GM19452 (cell line): ENCODE results near the gene SNX24.
A peak's percentile ranks its signal among the peaks of the same experiment; 100 is the strongest.
"Not testable (repeated sequence)": the region's sequence is repeated elsewhere in the genome, so short reads cannot be mapped to it uniquely, and the experiment has no call there.

Experiments used
- ATAC-seq: cut with Tn5 transposase; IDR thresholded peaks from one replicate; pipeline ENCODE4 v1.9.1; 2021; ENCODE audit not compliant: unreplicated experiment

Gene SNX24, protein sequence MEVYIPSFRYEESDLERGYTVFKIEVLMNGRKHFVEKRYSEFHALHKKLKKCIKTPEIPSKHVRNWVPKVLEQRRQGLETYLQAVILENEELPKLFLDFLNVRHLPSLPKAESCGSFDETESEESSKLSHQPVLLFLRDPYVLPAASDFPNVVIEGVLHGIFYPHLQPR

DNA sequence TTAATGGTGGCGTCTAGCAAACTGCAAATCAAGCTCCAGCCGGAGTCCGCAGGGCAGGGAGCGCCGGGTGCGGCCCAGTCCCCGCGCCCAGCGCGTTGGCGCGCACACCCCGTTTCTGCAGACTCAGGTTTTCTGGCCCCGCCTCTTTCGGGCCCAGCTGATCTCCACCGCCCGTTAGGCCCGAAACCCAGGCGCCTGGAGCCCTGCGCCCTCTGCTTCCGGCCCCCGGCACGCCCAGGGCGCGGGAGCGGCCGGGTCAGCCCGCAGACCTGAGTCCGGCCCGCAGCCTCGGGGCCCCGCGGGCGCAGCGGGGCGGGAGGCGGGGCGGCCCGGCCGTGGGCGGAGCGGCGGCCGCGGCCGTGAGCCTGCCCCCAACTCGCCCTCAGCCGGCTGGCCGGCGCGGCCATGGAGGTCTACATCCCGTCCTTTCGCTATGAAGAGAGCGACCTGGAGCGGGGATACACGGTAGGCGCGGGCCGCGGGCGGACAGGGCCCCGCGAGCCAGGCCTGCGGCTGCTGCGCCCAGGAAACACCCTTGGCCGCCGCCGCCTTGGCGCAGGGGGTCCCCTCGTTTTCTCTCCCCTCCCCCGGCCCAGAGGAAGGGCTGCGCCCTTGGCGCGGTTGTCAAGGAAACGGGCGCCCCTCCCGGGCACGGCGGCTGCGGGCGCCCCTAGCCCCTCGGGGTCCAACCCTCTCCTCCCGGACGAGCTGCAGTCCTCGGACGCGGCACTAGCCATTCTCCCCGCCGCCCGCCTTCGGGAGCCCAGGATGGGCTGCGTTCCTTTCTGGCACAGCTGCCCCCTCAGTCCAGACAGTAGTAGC, at the start of gene SNX24:
Gene SNX24, plus strand, starts transcription at position 385 of the 822 bp plus-strand sequence. Its CDS starts 21 bp downstream, at position 406.
- peak; percentile 80 for ATAC-seq

DNA sequence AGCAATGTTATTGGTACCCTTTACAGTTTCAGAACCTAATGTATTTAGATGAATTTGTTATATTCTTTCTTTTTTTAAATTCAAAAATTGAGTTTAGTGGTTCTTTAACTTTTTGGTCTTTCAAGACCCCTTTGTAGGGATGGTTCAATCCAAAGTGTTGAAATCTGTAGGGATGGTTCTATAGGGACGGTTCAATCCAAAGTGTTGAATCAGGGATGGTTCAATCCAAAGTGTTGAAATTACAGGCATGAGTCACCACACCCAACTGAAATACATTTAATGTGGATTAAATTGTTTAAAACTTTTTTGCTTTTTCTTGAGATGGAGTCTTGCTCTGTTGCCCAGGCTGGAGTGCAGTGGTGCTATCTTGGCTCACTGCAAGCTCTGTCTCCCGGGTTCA, 39.9 kb upstream of the SNX24 start:
- no peak for ATAC-seq

DNA sequence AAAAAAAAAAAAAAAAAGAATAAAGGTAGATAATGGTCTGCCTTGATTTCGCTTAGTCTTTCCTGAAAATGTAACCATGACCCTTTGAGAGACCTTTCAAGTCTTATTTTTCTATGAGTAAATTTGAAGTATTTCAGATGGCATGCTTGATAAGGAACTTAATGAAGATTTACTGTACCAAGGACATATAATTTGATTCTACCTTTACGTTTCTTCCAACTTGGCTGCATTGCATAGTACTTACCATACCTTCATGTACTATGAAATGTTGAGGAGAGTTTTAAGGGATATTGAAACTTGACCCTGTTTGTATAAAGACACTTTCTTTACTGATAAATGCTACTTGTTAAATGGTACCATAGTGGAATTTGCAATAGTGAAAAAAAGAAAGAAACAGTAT, 35.0 kb upstream of the SNX24 start:
- no peak for ATAC-seq

DNA sequence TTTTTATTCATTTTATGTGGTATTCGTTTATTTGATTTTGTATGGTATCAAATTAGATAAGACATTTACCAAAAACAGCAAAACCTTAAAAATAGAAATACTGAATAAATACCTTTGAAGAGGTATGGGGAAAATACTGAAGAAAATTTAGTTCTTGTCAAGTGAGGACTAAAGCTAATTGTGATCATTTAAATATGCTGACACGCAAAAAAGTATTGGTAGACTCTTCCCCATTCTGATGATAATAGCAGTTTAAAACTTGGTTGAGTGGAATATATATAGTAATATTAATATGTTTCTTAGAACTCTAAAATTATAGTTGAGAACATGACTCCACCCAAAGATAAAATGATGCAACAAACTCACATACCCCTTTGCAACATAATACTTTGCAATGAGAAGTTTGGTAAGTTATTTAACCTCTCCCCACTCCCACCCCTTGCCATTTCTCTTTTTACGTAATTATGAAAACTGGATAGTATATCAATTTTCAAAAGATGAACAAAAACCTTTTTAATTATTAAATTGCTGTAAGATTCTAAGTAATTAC, 30.1 kb upstream of the SNX24 start:
- no peak for ATAC-seq

DNA sequence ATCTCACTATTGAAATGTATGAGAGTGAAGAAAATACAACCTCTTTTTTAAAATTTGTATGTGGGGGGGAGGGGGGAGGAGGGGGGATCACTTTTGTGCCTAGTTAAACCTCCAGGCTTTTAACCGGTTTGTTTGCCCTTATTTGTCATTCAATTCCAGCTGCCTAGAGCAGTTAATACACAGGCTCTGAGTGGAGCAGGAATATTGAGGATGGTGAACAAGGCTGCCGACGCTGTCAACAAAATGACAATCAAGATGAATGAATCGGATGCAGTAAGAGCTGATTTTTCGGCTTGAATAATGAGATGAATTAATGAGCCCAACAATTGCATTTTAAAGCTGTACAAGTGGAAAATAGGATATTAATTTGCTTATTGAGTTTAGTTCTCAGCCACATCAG, 28.7 kb upstream of the SNX24 start:
- ATAC-seq = no peak

DNA sequence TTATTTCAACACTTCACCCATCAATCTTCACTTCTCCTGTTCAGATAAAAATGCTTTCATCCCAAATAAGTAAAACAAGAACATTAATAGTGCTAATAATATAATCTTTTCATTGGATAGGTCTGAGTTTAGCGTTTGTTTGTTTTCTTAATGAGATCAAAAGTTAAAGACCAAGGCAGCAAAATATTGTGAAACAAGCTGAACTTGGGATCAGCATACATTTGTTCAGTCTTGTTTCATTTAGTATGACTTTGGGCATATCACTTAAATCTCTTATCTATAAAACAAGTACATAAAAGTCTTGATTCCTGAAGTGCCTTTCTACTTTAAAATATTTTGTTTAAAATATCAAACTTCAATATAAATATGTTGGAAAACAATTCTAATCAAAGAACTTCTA, 13.4 kb upstream of the SNX24 start:
- ATAC-seq = no peak

DNA sequence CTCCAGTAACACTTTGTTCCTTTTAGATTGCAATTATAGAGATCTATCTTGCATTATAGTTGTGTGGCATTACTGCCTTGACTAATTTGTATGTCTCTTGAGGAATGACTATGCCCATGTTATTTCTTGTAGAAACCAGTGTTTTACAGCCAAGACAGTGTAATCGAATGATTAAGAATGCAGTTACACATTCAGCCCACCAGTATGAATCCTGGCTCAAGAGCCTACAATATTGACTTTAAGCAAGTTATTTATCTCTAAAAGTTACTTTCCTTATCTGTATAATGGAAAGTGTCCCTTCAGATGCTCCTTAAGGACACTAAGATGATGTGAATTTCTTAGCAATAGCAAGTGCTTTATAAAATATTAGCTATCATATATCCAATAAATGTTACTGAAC, 9.7 kb upstream of the SNX24 start:
- no peak for ATAC-seq

DNA sequence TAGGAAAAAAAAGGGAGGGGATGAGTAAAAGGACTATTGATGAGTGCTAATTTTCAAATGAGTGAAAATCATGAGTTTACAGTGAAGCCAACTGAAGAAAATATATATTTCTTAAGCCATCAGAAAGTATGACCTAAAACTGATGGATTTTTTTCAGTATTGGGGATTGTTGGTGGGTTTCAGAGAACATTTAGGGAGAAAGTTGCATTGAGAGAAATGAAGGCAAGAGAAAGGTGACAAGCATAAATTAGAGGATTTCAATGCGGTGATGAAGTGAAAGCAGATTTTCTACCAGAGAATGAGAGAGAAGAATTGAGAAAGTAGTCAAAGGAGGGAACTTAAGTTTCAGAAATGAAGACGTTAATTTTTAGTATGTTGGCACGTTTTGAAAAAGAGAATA, 8.5 kb upstream of the SNX24 start:
- no peak for ATAC-seq

DNA sequence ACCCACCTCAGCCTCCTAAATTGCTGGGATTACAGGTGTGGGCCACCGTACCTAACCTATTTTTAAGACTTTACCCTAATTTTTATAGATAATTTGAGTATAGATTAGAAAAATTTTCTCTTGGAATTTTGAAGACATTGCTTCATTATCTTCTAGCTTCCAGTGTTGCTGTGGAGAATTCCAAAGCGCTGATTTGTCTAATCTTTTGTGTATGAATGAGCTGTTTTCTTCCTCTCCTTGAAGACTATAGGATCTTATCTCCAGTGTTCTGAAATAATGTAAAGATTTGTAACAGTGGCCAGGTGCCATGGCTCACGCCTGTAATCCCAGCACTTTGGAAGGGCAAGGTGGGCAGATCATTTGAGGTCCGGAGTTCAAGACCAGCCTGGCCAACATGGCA, 5.7 kb upstream of the SNX24 start:
- no peak for ATAC-seq

DNA sequence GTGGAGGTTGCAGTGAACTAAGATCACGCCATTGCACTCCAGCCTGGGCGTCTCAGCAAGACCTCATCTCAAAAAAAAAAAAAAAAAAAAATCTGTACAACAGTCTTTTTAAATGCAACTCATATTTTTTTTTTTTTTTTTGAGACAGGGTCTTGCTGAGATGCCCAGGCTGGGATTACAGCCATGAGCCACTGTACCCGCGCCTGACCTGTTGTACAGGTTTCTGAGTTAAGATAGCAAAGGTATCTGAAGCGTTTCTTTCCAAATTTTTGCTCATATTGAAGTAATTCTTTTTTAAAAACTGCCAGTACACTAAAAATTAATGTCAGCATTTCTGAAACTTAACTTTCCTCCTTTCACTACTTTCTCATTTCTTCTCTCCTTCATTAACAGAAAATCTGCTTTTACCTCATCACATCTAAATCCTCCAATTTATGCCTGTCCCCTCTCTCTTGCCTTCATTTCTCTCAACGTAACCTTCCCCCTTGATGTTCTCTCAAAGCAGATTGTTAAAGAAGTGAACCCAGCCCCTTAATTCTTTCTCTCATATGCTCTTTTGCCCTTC, 3.3 kb upstream of the SNX24 start:
- ATAC-seq = no peak

DNA sequence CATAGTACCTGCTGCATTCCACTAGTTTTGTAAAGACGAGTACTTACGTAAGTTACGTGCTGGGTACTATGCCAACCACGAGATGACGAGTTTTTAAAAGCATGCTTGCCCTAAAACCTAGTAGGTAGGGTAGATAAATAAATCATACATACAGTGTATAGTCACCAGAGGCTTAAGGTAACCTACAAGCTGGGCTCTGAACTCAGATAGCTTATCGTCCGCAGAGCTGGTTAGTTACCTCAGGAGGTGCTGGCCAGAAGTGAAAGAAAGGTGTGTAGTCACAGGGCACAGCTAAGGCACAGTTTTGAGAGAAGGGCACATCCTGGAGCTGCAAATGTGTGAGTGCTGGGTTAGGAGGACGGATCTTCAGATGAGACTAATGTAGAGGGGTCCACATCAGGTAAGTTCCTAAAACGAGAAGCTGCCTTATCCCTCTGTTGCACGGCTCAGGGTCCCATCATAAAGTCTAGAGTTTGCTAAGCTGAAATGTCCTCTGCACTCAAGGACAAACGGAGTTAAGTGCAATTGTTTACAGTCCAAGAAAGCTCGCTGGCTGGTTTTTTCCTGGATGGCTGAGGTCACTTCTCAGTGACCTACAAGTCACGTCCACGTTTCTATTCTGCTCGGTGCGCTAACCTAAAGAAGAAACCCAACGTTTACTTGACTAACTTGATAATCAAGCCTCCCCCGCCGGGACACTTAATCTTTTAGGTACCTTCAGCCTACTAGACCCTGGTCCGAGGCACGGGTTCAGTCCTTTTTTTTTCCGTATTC, 1.1 kb upstream of the SNX24 start:
- no peak for ATAC-seq

DNA sequence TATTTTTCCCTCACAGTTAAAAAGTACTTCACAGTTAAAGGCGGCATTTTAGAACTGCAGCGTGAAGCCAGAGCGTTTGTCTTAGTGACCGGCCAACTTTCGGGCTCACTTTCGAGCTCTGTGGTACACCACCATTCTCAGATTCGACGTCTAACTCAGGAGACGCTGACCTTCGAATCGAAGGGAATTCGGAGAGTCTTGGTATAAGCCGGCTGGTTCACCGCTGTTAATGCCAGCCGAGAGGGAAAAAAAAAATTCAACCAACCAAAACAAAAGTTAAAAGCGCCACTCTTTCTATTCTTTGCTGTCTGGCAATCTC, 544 bp upstream of the SNX24 start:
- ATAC-seq = peak; percentile 46

DNA sequence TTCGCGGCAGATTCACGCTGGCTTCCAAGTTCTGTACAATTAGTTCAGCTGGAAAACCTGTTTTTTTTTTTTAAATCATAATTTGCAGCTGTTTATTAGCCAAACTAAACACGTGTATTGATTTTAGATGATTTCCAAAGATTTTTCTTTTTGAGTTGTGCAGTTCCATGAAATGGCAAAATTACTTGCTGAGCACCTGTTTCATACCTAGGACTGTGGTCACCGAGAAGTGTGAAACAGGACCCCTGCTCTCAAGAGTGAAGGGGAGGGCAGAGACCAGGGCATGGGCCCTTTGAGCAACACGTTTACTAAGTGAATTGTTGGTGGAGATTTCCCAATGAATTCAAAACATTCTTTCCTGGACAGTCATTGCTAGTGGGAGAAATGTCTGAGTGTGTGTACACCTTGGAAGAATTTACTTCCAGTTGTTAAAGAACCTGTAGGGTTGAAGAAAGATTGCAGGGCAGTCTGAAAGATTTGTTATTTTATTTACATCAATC, 688 bp downstream of the SNX24 start:
- no peak for ATAC-seq

DNA sequence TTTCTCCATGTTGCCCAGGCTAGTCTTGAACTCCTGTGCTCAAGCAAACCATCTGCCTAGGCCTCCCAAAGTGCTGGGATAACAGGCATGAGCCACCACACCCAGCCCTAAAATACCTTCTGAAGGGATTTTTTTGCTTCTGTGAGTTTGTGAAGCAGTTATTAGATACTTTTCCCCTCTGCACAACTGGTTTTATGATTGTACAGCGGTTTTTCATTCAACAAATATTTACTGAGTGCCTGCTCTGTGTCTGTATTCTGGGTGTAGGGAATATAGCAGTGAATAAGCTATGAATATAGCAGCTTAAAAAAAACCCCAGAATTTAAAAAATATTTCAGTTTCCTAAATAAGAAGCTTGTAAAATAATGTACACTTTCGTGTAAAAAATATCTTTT, 2.3 kb downstream of the SNX24 start:
- no peak for ATAC-seq

DNA sequence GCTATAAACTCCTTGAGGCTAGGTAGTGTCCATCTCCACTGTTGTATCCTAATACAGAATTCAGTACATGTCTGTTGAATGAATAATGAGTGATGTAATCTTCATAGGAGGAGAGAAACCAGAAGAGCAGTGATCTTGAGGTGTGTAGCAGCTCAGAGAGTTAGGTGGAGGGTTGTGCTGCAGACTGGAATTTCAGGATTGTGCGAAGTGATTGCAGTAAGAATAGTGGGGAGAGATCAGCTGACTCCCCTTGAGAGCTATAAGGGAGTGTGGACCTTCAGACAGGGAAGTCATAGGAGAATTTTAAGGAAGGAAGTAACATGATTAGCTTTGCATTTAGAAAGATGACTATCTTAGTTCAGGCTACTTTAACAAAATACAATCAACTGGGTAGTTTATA, 4.4 kb downstream of the SNX24 start:
- no peak for ATAC-seq

DNA sequence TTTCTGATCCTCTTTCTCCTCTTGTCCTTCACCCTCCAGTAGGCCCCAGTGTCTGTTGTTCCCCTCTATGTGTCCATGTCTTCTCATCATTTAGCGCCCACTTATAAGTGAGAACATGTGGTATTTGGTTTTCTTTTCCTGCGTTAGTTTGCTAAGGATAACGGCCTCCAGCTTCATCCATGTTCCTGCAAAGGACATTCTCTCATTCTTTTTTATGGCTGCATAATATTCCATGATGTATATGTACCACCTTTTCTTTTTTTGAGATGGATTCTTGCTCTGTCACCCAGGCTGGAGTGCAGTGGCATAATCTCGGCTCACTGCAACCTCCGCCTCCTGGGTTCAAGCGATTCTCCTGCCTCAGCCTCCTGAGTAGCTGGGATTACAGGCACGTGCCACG, 12.1 kb downstream of the SNX24 start:
- not testable (repeated sequence) for ATAC-seq

DNA sequence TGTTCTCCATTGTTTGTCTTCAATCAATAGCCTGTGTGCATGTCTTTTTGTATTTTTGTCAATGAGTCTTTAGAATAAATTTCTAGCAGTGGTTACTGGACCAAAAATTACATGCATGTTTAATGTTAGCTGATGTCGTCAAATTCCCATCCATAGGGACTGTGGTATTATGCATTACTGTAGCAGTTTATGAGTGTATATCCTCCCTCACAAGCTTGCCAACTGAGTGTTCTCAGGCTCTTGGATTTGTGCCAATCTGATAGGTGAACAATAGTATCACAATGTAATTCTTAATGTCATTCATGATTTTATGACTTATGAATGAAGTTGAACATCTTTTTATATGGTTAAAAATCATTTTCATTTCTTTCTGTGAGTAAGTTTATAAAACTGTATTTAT, 13.0 kb downstream of the SNX24 start:
- no peak for ATAC-seq

DNA sequence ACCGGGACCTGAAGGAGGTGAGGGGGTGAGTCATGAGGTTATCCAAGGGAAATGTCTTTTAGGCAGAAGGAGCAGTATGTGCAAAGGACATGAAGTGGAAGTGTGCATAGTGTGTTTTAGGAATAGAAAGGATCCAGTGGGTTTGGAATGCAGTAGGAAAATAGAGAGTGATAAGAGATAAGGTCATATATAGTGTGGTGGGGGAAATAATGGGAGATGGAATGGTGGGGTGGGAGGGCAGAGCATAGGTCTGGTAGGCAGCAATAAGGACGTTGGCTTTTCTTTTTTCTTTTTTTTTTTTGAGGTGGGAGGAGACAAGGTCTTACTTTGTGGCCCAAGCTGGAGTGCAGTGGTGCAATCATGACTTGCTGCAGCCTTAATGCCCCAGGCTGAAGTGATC, 17.8 kb downstream of the SNX24 start:
- ATAC-seq = no peak

DNA sequence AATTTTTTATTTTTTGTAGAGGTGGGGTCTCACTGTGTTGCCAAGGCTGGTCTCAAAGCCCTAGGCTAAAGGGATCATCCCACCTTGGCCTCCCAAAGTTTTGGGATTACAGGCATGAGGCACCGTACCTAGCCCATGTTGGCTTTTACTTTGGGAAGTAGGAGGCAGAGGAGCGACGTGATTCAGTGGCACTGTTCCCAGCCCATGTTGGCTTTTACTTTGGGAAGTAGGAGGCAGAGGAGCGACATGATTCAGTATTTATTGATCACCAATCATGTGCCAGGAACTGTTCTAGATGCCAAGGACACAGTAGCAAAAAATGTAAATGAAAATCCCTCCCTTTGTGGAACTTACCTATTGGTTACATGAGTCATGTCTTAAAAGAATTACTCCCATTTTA, 18.3 kb downstream of the SNX24 start:
- no peak for ATAC-seq

DNA sequence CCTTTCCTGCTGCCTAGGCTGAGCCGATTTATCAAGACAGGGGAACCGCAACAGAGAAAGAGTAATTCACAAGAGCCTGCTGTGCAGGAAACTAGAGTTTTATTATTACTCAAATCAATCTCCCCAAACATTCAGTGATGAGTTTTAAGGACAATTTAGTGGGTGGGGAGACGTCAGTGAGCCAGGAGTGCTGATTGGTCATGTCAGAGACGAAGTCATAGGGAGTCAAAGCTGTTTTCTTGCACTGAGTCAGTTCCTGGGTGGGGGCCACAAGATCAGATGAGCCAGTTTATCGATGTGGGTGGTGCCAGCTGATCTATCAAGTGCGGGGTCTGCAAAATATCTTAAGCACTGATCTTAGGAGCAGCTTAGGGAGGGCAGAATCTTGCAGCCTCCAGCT, 19.0 kb downstream of the SNX24 start:
- ATAC-seq = no peak

DNA sequence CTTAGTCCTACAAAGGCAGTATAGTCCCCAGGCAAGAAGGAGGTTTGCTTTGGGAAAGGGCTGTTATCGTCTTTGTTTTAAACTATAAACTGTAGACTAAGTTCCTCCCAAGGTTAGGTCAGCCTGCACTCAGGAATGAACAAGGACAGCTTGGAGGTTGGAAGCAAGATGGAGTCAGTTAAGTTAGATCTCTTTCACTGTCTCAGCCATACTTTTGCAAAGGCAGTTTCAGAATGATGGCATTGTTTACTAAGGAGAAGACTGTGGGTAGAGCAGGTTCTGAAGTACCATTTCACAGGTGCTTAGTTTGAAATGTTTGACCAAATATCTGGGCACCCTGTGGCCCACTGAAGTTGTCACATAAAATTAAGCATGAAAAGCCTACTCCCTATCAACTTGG, 19.4 kb downstream of the SNX24 start:
- ATAC-seq = no peak
